GM18507 (cell line): ENCODE measurements around the gene AKAP13.
"Not testable (repeated sequence)": the region's sequence is repeated elsewhere in the genome, so short reads cannot be mapped to it uniquely, and the experiment has no call there.

Source experiments
- DNase-seq: peaks from one replicate; pipeline ENCODE4 v3.0.0; 2011; ENCODE audit warnings: low read depth; ENCODE audit not compliant: insufficient read length; ENCODE audit errors: extremely low spot score
- FAIRE-seq: peaks from 2 replicates; lab custom pipeline; 2011; peaks lifted over from hg19 to GRCh38; lab: Jason Lieb, UNC

The AKAP13 gene

GRCh38 chr15:85463276-85463892 is 83.0 kb downstream of the AKAP13 start:
- FAIRE-seq (peak; percentile 24), DNase-seq (no peak)

DNA sequence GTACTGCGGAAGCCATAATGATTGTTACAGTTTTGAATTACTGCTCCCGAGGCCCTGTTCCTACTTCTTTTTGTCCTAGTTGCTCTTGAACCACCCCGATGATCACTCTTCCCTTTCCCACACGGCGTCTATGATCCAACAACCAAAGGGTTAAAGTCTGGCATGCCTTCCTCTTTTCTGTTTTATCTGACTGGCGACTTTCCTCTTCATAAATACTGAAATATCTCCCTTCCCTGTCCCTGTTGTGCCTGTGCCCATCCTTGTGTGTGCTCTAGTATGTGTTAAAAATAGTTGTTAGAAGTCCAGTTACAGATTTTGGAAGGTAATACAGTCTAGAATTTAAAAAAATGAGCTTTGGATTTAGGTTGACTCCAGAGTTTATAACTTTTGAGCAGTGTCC is 83.6 kb downstream of the AKAP13 start:
- FAIRE-seq, result no peak
- DNase-seq, result no peak

- DNase-seq (no peak), FAIRE-seq (no peak)
These were observed 84.1 kb downstream of the AKAP13 start for GRCh38 chr15:85464471-85464870.

DNA sequence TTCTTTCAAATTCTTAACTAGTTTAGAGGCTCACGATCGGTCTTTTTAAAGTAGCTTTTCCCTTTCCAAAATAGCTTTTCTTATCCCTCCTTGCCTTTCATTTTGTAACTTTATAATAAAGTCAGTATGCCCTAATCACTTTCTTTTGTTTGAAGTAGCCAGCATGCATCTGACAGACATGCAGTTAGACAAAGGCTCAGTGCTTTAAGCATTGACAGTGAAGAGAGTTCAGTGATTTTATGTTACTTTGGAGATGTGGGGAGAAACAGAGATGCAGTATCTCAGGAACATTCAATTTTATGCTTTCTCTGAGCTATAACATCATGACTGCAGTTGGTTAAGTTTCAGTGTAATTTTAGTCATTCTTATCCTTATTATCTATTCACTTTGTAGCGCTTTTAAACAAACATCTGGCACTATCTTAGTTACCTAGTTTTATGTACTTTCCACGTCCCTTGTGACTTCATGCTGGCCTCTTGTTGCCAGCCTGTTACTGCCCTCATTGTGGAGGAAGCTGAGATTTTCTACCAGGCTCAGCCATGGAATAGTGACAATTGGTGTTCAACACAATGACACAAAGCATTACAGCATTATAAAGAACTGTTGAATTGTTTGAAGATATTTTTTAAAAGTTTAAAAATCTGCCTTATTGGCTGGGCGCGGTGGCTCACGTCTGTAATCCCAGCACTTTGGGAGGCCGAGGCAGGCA is 90.3 kb downstream of the AKAP13 start:
- DNase-seq (no peak), FAIRE-seq (no peak)

GRCh38 chr15:85472349-85472748 is 91.9 kb downstream of the AKAP13 start:
- FAIRE-seq (no peak), DNase-seq (no peak)

- DNase-seq (no peak), FAIRE-seq (peak; percentile 57)
These were observed 93.1 kb downstream of the AKAP13 start for GRCh38 chr15:85473455-85473854.

DNA sequence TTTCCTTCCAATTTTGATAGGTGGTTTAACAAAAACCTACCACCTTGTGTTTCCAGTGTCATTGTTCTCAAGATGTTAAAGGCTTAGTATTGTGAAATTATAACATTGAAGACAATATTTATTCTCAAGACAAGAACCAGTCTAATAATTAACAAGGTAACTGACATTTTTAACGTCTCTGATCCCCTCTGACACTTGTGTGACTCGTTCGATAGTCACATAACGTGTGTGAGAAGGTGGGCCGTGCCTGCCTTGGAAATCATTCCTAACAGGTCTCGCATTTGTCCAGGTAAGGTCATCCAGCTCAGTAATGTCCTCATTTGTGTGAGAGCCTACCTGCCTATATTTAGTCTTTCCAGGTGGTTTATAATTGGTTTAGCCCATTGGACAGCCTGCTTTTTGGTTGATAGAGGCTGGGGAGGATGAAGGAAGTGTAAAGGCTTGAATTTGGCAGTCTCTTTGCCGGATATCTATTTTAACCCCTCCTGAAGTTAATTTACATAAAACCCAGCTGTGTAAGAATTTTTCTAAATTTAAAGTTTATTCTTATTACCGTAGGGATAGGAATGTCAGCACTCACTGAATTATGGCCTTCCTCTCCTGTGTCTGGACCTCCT is 94.4 kb downstream of the AKAP13 start:
- DNase-seq, result no peak
- FAIRE-seq, result no peak

- DNase-seq (no peak), FAIRE-seq (peak; percentile 65)
These were observed 94.9 kb downstream of the AKAP13 start for GRCh38 chr15:85475317-85475701.

DNA sequence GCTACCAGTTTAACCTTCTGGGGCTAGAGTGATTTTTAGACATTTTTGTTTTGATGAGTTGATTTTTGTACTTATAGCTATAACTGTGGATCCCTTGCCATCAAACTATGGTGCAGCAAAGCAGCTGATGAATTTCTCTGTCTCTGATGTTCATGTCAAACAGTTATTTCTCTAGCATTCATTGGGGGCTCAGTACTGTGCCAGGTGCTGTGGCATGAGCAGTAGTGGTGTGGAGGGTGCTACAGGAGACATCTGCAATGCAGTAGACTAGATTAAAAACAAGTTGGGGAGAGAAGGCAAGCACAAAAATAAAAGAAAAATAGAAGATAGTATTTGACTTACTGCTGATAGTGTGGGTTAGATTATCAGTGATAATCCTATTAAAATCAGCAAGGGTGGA is 95.3 kb downstream of the AKAP13 start:
- DNase-seq (no peak), FAIRE-seq (no peak)

DNA sequence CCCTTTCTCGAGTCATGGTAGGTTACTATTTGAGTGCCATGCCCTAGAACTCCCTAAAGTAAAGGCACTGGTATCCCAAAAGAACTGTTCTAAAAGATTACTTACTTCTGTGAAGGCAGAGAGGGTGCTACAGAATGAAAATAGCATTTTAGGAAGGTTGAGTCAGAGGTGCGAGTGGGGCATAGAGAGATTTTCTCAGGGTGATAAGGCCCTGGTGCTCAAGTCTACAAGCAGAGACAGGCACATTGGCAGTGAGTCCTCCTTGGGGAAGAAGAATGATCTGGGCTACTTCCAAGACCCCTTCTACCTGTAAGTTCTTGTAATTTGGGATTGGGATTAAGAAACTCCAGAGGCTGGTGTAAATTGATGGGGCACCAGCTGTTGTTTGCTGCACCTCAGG is 96.7 kb downstream of the AKAP13 start:
- no peak for DNase-seq
- no peak for FAIRE-seq

- DNase-seq, result no peak
- FAIRE-seq, result no peak
These were observed 97.3 kb downstream of the AKAP13 start for GRCh38 chr15:85477730-85478129.

- FAIRE-seq (no peak), DNase-seq (no peak)
These were observed 98.8 kb downstream of the AKAP13 start for GRCh38 chr15:85479071-85479647.

GRCh38 chr15:85480923-85481322 is 100.5 kb downstream of the AKAP13 start:
- FAIRE-seq, result no peak
- DNase-seq, result no peak

DNA sequence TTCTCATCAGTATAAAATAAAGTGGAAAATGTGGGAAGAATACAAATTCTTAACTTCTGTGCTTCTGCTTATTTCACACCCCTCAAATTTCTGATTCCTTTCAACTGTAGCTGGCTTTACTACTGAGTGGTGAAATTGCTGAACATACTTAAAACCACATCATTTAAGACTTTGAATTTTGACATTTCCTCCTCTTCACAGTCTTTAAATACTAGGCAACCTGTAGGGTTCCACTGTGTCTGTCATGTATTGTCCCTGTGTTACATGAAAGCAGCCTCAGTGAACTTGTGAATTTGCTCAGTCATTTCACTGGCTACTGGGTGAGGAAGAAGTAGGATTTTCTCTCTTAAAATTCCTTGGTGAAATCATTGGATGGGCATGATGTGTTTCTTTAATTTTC is 101.1 kb downstream of the AKAP13 start:
- not testable (repeated sequence) for DNase-seq, FAIRE-seq

- DNase-seq, result no peak
- FAIRE-seq, result no peak
These were observed 102.5 kb downstream of the AKAP13 start for GRCh38 chr15:85482894-85483293.

GRCh38 chr15:85483955-85484354 is 103.6 kb downstream of the AKAP13 start:
- not testable (repeated sequence) for FAIRE-seq, DNase-seq

- not testable (repeated sequence) for FAIRE-seq, DNase-seq
These were observed 104.5 kb downstream of the AKAP13 start for GRCh38 chr15:85484923-85485322.

GRCh38 chr15:85485956-85486567 is 105.7 kb downstream of the AKAP13 start:
- DNase-seq, result peak; percentile 20
- FAIRE-seq, result peak; percentile 76

DNA sequence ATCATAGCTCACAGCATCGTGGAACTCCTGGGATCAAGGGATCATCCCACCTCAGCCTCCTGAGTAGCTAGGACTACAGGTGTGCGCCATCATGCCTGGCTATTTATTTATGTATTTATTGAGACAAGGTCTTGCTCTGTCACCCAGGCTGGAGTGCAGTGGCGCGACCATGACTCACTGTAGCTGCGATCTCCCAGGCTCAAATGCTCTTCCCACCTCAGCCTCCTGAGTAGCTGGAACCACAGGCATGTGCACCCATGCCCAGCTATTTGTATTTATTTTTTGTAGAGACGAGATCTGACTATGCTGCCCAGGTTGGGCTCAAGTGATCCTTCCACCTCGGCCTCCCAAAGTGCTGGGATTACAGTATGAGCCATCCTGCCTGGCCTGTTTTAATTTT is 107.4 kb downstream of the AKAP13 start:
- DNase-seq, FAIRE-seq: not testable (repeated sequence)

- DNase-seq, result no peak
- no peak for FAIRE-seq
These were observed 108.6 kb downstream of the AKAP13 start for GRCh38 chr15:85488997-85489396.
